ENCODE measurements around the gene GRAPL. TPM values are rescaled to one million over a fixed set of nuclear protein-coding genes. Genes with fewer than 3 reads are reported as not detected.

GRAPL gene
- total and polyA plus RNA-seq, 2 of the 13 experiments (the other 11 are each of a cell fraction or from before 2014, with no cell fraction given) = 0.62 TPM; not detected in 1

DNA sequence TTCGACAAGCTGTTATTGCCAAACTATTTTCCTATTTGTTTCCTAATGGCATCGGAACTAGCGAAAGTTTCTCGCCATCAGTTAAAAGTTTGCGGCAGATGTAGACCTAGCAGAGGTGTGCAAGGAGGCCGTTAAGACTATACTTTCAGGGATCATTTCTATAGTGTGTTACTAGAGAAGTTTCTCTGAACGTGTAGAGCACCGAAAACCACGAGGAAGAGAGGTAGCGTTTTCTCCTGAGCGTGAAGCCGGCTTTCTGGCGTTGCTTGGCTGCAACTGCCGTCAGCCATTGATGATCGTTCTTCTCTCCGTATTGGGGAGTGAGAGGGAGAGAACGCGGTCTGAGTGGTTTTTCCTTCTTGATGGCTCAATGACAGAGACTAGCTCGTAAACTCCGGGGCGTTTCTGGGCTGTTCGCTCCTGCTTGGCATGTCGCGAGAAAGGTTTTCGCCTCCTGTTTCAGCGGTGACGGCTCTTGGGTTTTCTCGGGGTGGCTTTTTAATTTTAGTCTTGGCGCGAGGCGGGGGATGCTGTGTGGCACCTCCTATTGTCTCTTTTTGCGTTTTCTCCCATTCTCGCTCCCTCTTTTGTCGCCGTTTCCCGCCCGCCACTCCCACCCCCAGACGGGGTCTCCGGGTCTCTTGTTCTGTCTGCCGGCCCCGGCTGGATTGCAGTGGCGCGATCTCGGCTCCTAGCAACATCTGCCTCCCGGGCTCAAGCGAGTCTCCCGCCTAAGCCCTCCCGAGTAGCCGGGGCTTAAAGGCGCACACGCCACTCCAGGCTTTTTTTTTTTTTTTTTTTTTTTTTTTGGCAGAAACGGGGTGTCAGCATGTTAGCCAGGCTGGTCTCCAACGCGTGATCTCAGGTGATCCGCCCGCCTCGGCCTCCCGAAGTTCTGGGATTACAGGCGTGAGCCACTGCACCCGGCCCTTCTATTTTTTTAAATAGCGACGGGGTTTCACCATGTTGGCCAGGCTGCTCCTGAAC, 60.8 kb downstream of the GRAPL start (continued):
- TF ChIP-seq, protein P1, sequence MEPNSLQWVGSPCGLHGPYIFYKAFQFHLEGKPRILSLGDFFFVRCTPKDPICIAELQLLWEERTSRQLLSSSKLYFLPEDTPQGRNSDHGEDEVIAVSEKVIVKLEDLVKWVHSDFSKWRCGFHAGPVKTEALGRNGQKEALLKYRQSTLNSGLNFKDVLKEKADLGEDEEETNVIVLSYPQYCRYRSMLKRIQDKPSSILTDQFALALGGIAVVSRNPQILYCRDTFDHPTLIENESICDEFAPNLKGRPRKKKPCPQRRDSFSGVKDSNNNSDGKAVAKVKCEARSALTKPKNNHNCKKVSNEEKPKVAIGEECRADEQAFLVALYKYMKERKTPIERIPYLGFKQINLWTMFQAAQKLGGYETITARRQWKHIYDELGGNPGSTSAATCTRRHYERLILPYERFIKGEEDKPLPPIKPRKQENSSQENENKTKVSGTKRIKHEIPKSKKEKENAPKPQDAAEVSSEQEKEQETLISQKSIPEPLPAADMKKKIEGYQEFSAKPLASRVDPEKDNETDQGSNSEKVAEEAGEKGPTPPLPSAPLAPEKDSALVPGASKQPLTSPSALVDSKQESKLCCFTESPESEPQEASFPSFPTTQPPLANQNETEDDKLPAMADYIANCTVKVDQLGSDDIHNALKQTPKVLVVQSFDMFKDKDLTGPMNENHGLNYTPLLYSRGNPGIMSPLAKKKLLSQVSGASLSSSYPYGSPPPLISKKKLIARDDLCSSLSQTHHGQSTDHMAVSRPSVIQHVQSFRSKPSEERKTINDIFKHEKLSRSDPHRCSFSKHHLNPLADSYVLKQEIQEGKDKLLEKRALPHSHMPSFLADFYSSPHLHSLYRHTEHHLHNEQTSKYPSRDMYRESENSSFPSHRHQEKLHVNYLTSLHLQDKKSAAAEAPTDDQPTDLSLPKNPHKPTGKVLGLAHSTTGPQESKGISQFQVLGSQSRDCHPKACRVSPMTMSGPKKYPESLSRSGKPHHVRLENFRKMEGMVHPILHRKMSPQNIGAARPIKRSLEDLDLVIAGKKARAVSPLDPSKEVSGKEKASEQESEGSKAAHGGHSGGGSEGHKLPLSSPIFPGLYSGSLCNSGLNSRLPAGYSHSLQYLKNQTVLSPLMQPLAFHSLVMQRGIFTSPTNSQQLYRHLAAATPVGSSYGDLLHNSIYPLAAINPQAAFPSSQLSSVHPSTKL (CRISPR knock-in tag; IDR thresholded peaks at IDR 0.05) = peak; percentile 39; the same call in 1 of the 2 replicates
- peak; percentile 62 for TF ChIP-seq SOX13 (IDR thresholded peaks at IDR 0.05)
- TF ChIP-seq SOX13 (CRISPR knock-in tag; conservative IDR thresholded peaks at IDR 0.05 in 1 of 2, IDR thresholded peaks at IDR 0.05 in 1 of 2) = peak in 1 of 2 experiments; percentile 22; a peak in 1 of 4 replicates
- 0 out of 2 replicates have a peak, but pooled peaks have one; percentile 33 for TF ChIP-seq SOX5 (CRISPR knock-in tag; IDR thresholded peaks at IDR 0.05; ENCODE audit: borderline replicate concordance)
- 0 out of 2 replicates have a peak, but pooled peaks have one; percentile 38 for TF ChIP-seq ZBTB25 (CRISPR knock-in tag; IDR thresholded peaks at IDR 0.05)
- 0 out of 2 replicates have a peak, but pooled peaks have one; percentile 36 for TF ChIP-seq MIXL1 (CRISPR knock-in tag; IDR thresholded peaks at IDR 0.05)
- TF ChIP-seq ELF1 (CRISPR knock-in tag; IDR thresholded peaks at IDR 0.05) = 0 out of 2 replicates have a peak, but pooled peaks have one; percentile 17
- 0 out of 2 replicates have a peak, but pooled peaks have one; percentile 44 for TF ChIP-seq ZSCAN9 (CRISPR knock-in tag; IDR thresholded peaks at IDR 0.05; ENCODE audit: borderline replicate concordance)
- peak; percentile 70; the same call in 1 of the 2 replicates for TF ChIP-seq KLF6 (CRISPR knock-in tag; IDR thresholded peaks at IDR 0.05)
- peak; percentile 34; the same call in 1 of the 2 replicates for TF ChIP-seq KAT8 (CRISPR knock-in tag; IDR thresholded peaks at IDR 0.05)
- 0 out of 2 replicates have a peak, but pooled peaks have one; percentile 40 for TF ChIP-seq GATAD1 (CRISPR knock-in tag; IDR thresholded peaks at IDR 0.05)
- peak; percentile 65; the same call in 1 of the 2 replicates for TF ChIP-seq IRF2 (CRISPR knock-in tag; IDR thresholded peaks at IDR 0.05)
- 0 out of 2 replicates have a peak, but pooled peaks have one; percentile 77 for TF ChIP-seq AFF4 (CRISPR knock-in tag; IDR thresholded peaks at IDR 0.05)
- peak; percentile 41; the same call in 1 of the 2 replicates for TF ChIP-seq IKZF5 (CRISPR knock-in tag; IDR thresholded peaks at IDR 0.05)
- TF ChIP-seq NFKBIZ (CRISPR knock-in tag; IDR thresholded peaks at IDR 0.05) = 0 out of 2 replicates have a peak, but pooled peaks have one; percentile 53
- peak; percentile 62 for TF ChIP-seq MED1 (CRISPR knock-in tag; IDR thresholded peaks at IDR 0.05)

Measured in HepG2 (cell line).